ENCODE data around the gene SMAP1. TPM values are rescaled to one million over a fixed set of nuclear protein-coding genes. Genes with fewer than 3 reads are reported as not detected.

Gene SMAP1
- 18.8 TPM for polyA plus RNA-seq (2012; ENCODE audit: insufficient read length, low read depth)

- TF ChIP-seq SIN3A (IDR thresholded peaks at IDR 0.05; ENCODE audit: borderline replicate concordance, insufficient read depth, low read length) (0 out of 2 replicates have a peak, but pooled peaks have one; percentile 42), REST (IDR thresholded peaks at IDR 0.05; ENCODE audit: insufficient read depth in 1 of 2, low read depth in 2 of 2, low read length in 2 of 2) (no peak), POLR2AphosphoS5 (IDR thresholded peaks at IDR 0.05; ENCODE audit: low read depth, low read length) (peak; percentile 69; the same call in 1 of the 2 replicates), FOXP2 (optimal IDR thresholded peaks at IDR 0.05; ENCODE audit: borderline replicate concordance, extremely low read depth, extremely low read length, insufficient read depth) (peak; percentile 87), TAF1 (IDR thresholded peaks at IDR 0.05; ENCODE audit: borderline replicate concordance, insufficient read depth, low read length) (no peak)
Measured at GRCh38 chr6:70667711-70668498, at the start of gene SMAP1. Gene SMAP1, plus strand, starts transcription at chr6:70667883. Its CDS starts 141 bp downstream, at chr6:70668024.

GRCh38 chr6:70620746-70621145, 46.9 kb upstream of the SMAP1 start:
- TF ChIP-seq SIN3A (IDR thresholded peaks at IDR 0.05; ENCODE audit: borderline replicate concordance, insufficient read depth, low read length) (no peak), POLR2AphosphoS5 (IDR thresholded peaks at IDR 0.05; ENCODE audit: low read depth, low read length) (no peak), FOXP2 (optimal IDR thresholded peaks at IDR 0.05; ENCODE audit: borderline replicate concordance, extremely low read depth, extremely low read length, insufficient read depth) (no peak), TAF1 (IDR thresholded peaks at IDR 0.05; ENCODE audit: borderline replicate concordance, insufficient read depth, low read length) (no peak), REST (IDR thresholded peaks at IDR 0.05; ENCODE audit: insufficient read depth in 1 of 2, low read depth in 2 of 2, low read length in 2 of 2) (no peak)

GRCh38 chr6:70622461-70622860, 45.2 kb upstream of the SMAP1 start:
- no peak for TF ChIP-seq FOXP2 (optimal IDR thresholded peaks at IDR 0.05; ENCODE audit: borderline replicate concordance, extremely low read depth, extremely low read length, insufficient read depth)
- no peak for TF ChIP-seq POLR2AphosphoS5 (IDR thresholded peaks at IDR 0.05; ENCODE audit: low read depth, low read length)
- TF ChIP-seq REST (IDR thresholded peaks at IDR 0.05; ENCODE audit: insufficient read depth in 1 of 2, low read depth in 2 of 2, low read length in 2 of 2): no peak
- TF ChIP-seq TAF1 (IDR thresholded peaks at IDR 0.05; ENCODE audit: borderline replicate concordance, insufficient read depth, low read length): no peak
- TF ChIP-seq SIN3A (IDR thresholded peaks at IDR 0.05; ENCODE audit: borderline replicate concordance, insufficient read depth, low read length): no peak

- TF ChIP-seq SIN3A (IDR thresholded peaks at IDR 0.05; ENCODE audit: borderline replicate concordance, insufficient read depth, low read length) (no peak), POLR2AphosphoS5 (IDR thresholded peaks at IDR 0.05; ENCODE audit: low read depth, low read length) (no peak), REST (IDR thresholded peaks at IDR 0.05; ENCODE audit: insufficient read depth in 1 of 2, low read depth in 2 of 2, low read length in 2 of 2) (no peak), TAF1 (IDR thresholded peaks at IDR 0.05; ENCODE audit: borderline replicate concordance, insufficient read depth, low read length) (no peak), FOXP2 (optimal IDR thresholded peaks at IDR 0.05; ENCODE audit: borderline replicate concordance, extremely low read depth, extremely low read length, insufficient read depth) (no peak)
Measured at GRCh38 chr6:70625436-70625835, 42.2 kb upstream of the SMAP1 start.

Measured in PFSK-1 (cell line).